ENCODE measurements around the gene SDSL.

GRCh38 chr12:113397497-113398197 is 24.5 kb upstream of the SDSL start:
- TF ChIP-seq, protein P1, sequence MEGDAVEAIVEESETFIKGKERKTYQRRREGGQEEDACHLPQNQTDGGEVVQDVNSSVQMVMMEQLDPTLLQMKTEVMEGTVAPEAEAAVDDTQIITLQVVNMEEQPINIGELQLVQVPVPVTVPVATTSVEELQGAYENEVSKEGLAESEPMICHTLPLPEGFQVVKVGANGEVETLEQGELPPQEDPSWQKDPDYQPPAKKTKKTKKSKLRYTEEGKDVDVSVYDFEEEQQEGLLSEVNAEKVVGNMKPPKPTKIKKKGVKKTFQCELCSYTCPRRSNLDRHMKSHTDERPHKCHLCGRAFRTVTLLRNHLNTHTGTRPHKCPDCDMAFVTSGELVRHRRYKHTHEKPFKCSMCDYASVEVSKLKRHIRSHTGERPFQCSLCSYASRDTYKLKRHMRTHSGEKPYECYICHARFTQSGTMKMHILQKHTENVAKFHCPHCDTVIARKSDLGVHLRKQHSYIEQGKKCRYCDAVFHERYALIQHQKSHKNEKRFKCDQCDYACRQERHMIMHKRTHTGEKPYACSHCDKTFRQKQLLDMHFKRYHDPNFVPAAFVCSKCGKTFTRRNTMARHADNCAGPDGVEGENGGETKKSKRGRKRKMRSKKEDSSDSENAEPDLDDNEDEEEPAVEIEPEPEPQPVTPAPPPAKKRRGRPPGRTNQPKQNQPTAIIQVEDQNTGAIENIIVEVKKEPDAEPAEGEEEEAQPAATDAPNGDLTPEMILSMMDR (conservative IDR thresholded peaks at IDR 0.05; ENCODE audit: low read length), result no peak
- TF ChIP-seq EZH2phosphoT487 (IDR thresholded peaks at IDR 0.05; ENCODE audit: borderline replicate concordance), result no peak

Measured in Loucy (cell line).